HTERT RPE-1 (cell line): ENCODE data around the gene C1D.
"Not testable (repeated sequence)": the region's sequence is repeated elsewhere in the genome, so short reads cannot be mapped to it uniquely, and the experiment has no call there.

ENCODE experiments used
- in situ Hi-C: fragments of 300-500 bp; cut with MboI; formaldehyde crosslinking; loops from 4 replicates; pipeline ENCODE4 v1.14.3; 2020; ENCODE audit warnings: low sequenced_read_pairs

The C1D gene

DNA sequence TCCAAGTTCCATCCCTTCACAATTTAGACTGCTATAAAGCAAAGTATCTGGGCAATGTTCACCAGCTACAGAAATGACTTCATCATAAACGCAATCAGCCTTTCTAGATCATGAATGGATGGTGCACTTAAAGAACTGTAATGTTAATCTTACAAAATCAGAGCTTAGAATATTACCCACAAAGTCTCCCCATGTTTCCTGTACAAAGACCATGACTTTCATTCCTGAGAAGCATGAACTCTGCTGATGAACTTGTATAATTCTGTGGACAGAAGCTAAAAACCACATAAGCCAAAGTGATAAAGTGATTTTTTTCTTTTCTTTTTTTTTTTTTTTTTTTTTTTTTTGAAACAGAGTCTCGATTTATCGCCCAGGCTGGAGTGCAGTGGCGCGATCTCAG is 53.3 kb downstream of the C1D start:
- in situ Hi-C loops, result no loop called here

DNA sequence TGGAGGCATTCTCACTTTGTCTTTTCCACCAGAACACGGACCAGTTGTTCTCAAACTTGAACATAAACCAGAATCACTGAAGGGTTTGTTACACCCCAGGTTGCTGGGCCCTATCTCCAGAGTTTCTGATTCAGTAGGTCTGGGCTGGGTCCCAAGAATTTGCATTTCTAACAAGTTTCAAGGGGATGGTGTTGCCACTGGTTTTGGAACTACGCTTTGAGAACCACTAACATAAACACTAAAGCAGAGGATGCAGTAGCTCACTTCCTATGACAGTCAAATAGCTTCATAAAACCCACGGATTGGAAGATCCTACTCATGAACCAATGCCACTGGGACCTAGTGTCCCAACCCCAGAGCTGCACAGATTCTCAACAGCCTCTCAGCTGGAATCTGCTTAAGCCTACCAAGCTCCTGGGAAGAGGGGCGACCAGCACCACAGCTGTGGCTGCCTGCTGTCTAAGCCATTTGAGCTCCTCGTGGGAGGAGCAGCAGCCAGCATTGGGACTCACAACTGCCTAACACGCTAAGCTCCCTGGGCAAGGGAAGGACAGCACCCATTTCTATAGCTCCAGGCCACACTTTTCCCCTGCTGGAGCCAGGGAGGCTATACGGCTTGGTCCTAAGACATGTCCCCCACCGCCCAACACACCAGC is 62.5 kb downstream of the C1D start:
- in situ Hi-C loops, result no loop called here

DNA sequence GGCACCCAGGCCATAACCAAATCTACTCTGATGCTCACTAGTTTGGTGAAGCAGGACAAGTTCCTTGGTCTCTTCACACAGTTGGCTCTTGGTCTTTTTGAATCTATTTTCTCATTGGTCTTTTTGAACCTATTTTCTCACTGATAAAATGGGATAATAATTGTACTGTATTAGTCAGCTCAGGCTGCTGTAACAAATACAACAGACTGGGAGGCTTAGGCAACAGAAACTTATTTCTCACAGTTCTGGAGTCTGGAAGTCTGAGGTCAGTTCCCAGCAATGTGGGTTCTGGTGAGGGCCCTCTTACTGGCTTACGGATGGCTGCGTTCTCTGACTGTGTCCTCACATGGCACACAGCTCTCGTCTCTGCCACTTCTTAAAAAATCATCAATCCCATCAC is 63.5 kb downstream of the C1D start:
- in situ Hi-C loops, result no loop called here

DNA sequence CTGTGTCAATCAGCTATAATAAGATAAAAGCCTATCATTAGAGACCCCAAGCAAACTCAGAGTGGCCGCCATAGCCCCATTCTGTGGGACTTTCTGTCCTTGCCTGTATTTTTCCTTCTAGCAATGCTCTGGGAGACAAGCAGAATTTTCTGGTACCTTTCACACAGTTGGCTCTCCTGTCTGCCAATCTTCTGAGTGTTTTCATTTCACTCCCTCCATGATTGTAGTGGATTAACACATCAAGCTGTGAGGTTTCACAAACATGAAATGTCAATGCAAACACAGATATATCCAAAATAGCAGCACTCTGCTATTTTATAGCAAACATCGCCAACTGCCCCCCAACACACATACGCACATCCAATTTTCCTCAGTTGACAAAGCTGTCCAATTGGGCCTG is 64.9 kb downstream of the C1D start:
- in situ Hi-C loops, result no loop called here

DNA sequence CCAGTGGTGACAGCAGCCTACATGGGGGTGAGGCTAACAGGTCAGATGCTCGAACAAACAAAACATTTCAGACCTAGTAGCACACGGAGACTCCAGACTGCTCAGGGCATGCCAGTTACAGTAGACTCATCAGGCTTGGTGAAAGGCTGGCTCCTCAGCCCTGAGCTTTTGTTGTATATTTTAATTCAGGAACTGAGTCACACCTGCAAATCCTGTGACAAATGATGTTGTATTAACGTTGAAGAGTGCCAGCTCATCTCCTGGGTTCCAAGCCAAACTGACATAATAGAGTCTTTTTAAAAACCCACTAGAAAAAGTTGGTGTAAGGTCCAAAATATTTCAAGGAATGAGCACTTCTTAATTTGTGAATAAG is 65.3 kb downstream of the C1D start:
- in situ Hi-C loops, result no loop called here

DNA sequence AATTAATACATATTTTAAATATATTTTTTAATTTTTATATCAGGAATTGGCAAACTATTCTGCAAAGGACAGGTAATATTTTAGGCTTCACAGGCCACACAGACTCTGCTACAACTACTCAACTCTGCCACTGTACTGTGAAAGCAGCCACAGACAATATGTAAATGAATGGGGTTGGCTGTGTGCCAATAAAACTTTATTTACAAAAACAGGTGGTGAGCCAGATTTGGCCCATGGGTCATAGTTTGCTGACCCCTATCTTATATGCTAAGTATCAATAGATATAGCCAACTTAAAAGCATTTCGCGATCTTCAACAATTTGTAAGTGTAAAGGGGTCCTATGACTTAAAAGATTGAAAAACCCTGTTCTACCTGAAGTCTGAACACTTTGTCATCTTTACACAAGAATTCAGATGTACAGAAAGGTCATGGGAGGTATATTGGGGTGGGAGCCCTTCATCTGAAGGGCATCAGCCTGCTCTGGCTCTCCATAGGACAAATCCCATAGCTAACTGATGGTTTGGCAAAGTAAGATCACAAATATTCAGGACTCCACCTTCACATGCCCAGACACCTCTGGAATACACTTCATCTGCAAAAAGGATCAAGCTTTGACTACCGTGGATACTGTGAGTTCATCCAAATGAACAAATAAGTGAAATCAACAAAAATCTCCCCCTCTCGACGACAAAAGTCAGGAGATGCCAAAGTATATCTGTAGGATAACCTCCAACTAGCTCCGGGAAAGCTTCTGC is 65.9 kb downstream of the C1D start:
- in situ Hi-C loops, result no loop called here

DNA sequence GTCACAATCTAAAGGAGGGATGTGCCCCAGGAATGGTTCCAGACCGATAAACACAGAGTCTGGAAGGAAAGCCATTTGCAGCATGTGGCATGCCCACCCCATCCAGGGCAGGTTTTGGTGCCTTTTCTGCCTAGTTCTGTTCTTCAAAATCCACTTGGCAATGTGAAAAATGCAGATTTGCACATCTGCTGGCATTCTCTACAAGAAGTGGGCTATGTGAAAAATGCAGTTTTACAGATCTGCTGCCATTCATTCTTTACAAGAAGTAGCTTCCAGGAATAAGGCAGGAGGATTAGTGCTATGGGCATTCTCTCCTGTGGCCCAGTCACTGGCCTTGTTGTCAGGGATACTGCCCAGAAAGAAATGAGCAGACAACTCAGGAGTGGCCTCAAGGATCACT is 68.1 kb downstream of the C1D start:
- in situ Hi-C loops, result no loop called here

DNA sequence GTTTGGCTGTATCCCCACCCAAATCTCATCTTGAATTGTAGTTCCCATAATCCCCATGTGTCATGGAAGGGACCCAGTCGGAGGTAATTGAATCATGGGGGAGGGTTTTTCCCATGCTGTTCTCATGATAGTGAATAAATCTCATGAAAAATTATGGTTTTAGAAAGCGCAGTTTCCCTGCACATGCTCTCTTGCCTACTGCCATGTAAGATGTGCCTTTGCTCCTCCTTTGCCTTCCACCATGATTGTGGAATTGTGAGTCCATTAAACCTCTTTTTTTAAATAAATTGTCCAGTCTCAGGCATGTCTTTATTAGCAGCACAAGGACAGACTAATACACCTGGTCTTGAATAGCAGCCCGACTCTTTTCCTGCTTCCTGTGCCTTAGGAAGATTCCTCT is 68.7 kb downstream of the C1D start:
- in situ Hi-C loops, result not testable (repeated sequence)

DNA sequence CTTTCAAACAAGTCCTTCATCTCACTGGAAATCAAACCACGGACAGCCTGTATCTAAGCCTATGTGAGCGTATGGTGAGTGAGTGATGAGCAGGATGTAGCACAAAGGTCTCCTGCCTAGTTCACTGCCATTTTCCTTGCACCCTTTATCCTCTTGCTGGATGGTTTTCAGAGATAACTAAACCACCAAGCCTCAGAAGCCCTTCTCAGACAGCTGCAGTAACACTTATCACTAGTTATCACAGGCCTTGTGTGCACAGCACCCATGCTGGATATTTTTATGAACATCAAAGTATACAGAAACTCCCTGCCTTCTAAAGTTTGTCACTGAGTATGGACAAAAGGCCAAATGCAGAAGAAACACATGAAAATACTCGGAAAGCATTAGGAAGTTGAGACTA is 69.5 kb downstream of the C1D start:
- in situ Hi-C loops, result no loop called here

DNA sequence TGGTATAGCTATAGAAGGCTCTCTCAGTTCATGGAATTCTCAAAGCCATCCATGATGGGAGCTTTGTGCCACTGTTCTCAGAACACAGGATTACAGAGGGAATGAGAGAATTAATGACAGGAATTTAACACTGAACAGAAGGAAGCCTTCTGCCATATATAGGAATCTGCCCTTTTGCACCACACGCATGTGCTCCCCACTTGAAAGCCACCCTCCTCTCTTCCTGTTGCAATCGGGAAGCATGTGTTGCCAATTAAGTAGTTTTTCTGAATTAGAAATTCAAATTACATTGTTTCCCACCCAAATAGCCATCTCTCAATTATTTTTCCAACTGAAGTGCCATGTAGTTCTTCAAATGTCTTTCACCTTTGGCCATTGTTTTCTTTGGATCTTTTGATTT is 71.3 kb downstream of the C1D start:
- in situ Hi-C loops, result no loop called here
